ENCODE measurements around the gene NFE2L2.

The NFE2L2 gene

DNA sequence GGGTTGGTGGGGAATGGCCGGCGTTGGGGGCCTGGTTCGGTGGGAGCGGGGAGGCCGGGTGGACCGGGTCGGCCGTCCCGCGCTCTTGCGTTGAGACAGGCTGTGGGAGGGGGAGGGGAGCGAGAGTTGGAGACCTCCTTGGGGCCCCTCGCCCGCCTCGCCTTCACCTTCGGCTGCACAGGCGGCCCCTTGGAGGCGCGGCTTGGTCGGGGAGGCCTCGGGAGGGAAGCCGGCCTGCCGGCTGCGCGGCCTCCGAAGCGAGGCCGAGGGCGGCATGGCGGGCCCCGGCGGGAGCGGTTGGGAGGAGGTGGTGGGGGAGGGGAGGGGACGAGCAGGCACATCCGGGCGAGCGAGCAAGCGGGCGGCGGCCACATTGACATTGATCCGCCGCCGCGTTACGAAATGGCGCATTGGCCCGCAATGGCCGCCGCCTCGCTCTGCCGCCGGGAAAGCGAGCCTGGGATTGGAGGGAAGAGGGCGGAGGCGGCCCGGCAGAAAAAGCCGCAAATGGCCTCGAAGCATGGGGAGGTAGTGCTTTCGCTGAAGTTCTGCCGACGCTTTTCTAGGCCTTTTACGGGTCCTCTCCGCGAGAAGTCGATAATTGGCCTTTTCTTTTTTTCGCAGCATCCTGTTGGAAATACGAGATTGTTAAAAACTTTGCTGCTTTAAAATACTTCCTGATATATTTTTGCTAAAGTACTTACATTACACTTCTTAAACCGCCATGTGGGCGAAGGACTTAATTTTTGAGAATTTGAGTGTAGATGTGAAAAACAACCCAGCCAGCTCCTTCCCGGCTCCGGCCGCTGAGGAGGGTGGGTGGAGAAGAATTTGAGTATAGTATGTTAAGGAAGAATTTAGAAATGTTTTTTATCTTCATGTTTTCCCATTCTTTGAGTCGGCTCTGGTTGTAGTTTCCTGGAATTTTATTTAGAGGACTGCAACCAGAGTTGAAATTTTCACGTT is 51.4 kb downstream of the NFE2L2 start:
- H3K4me1 ChIP-seq (ENCODE audit: control insufficient read depth in 2 of 2, insufficient read depth in 1 of 2, low read depth in 1 of 2, low read length in 2 of 2): peaks cover 0 to 1% of the 10 kb centered on the region in 2 donors
- H2AFZ ChIP-seq (ENCODE audit: low read length): peak overlapping the region; percentile 88
- H3K23ac ChIP-seq (ENCODE audit: low read depth, low read length, poor library complexity): peak overlapping the region; percentile 80
- H3K9ac ChIP-seq (ENCODE audit: low read depth, low read length, poor library complexity): peak overlapping the region; percentile 97
- no peaks in the 10 kb centered on the region for H3K9me3 ChIP-seq (replicated peaks in 1 of 2; ENCODE audit: control insufficient read depth in 2 of 2, insufficient read depth in 1 of 2, low read depth in 1 of 2, low read length in 2 of 2)
- H3K79me1 ChIP-seq (ENCODE audit: low read depth, low read length): peaks cover 2% of the 10 kb centered on the region
- H2AK5ac ChIP-seq (ENCODE audit: low read depth, low read length): peak overlapping the region; percentile 83
- no peak overlapping the region for H4K8ac ChIP-seq (ENCODE audit: low read depth, low read length)
- H2BK120ac ChIP-seq (ENCODE audit: low read depth, low read length): no peak overlapping the region
- no peaks in the 10 kb centered on the region for H3K27me3 ChIP-seq (ENCODE audit: control insufficient read depth in 3 of 3, insufficient read depth in 3 of 3, low read depth in 1 of 3, low read length in 3 of 3)
- peak overlapping the region; percentile 69 to 85 for H3K4me3 ChIP-seq (ENCODE audit: low read length in 2 of 2)
- H2BK15ac ChIP-seq (ENCODE audit: low read length): no peak overlapping the region
- H3K18ac ChIP-seq (ENCODE audit: low read length): peak overlapping the region; percentile 99
- DNase-seq (ENCODE audit: low spot score): peak; percentile 87
- no peak overlapping the region for H4K91ac ChIP-seq (ENCODE audit: low read depth, low read length, poor library complexity)
- WGBS, 2 donors (ENCODE audit: extremely low coverage in 2 of 2, insufficient read length in 2 of 2, insufficient replicate concordance in 1 of 2): no CpG with 5 or more reads among the region's 74 CpGs
- peak overlapping the region; percentile 97 for H3K4ac ChIP-seq (ENCODE audit: low read length)
- peak overlapping the region; percentile 54 for H3K4me2 ChIP-seq (ENCODE audit: insufficient read depth, low read length, poor library complexity, severe bottlenecking)
- no peak overlapping the region for H2BK12ac ChIP-seq (ENCODE audit: low read length)
- peaks cover 11 to 47% of the 10 kb centered on the region in 2 donors for H3K36me3 ChIP-seq (replicated peaks in 1 of 2; ENCODE audit: control insufficient read depth in 2 of 2, insufficient read depth in 2 of 2, low read length in 2 of 2)
- no peak overlapping the region for H3K14ac ChIP-seq (ENCODE audit: low read length)
- H2BK5ac ChIP-seq (ENCODE audit: low read length): peak overlapping the region; percentile 88
- peak overlapping the region; percentile 97 for H3K27ac ChIP-seq (replicated peaks; ENCODE audit: low read length)

DNA sequence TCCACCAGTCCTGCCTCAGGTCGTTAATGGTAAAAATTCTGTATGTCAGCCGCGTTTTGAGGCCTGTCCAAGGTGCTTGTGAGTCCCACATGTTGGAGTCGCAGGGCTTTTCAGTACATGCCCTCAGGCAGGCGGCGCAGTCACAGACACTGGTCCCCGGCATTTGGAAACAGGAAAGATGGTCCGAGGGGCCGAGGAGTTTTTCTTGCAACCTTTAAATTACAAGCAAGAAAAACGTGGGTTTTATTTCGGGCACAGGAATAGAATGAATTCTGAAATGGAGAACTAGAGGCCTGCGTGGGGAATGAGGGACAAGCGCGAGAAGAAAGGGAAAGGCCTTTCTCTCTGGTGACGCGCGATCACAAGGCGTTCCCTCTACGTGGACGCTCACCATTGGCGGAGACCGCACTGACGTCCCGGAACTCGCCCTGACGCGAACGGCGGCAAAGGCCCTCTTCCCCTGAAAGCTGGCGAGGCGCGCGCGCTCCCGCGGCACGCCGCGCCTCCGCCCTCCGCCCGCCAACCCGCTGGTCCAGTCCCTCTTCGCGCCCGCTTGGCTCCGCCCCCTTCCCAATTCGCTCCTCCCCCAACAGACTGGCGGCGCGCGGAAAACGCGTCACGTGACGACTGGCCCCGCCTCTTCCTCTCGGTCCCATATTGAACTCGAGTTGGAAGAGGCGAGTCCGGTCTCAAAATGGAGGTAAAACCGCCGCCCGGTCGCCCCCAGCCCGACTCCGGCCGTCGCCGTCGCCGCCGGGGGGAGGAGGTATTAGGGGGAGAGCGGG is 52.2 kb downstream of the NFE2L2 start, which contains the start of gene HNRNPA3:
Gene HNRNPA3 (plus strand): TSS at position 689 of the 785 bp plus-strand sequence. CDS start 6 bp downstream, at position 695.
- Histone ChIP-seq H3K9ac (ENCODE audit: low read depth, low read length, poor library complexity) (peak within 1 kb of the TSS; percentile 97), H2BK15ac (ENCODE audit: low read length) (no peak within 1 kb of the TSS), H3K4me2 (ENCODE audit: insufficient read depth, low read length, poor library complexity, severe bottlenecking) (peak within 1 kb of the TSS; percentile 71), H3K36me3 (replicated peaks in 1 of 2; ENCODE audit: control insufficient read depth in 2 of 2, insufficient read depth in 2 of 2, low read length in 2 of 2) (peaks cover 6 to 38% of the 10 kb centered on the region in 2 donors), H3K27ac (replicated peaks; ENCODE audit: low read length) (peak within 1 kb of the TSS; percentile 97), H3K14ac (ENCODE audit: low read length) (no peak within 1 kb of the TSS), H2BK12ac (ENCODE audit: low read length) (no peak within 1 kb of the TSS), H3K18ac (ENCODE audit: low read length) (peak within 1 kb of the TSS; percentile 99), H3K4me3 (ENCODE audit: low read length in 2 of 2) (peak within 1 kb of the TSS; percentile 69 to 85), H2BK5ac (ENCODE audit: low read length) (peak within 1 kb of the TSS; percentile 88), H4K8ac (ENCODE audit: low read depth, low read length) (peak within 1 kb of the TSS; percentile 89), H2AK5ac (ENCODE audit: low read depth, low read length) (peak within 1 kb of the TSS; percentile 83), H4K91ac (ENCODE audit: low read depth, low read length, poor library complexity) (no peak within 1 kb of the TSS), H3K4me1 (ENCODE audit: control insufficient read depth in 2 of 2, insufficient read depth in 1 of 2, low read depth in 1 of 2, low read length in 2 of 2) (peaks cover 0 to 1% of the 10 kb centered on the region in 2 donors), H2BK120ac (ENCODE audit: low read depth, low read length) (no peak within 1 kb of the TSS), H2AFZ (ENCODE audit: low read length) (peak within 1 kb of the TSS; percentile 88), H3K9me3 (replicated peaks in 1 of 2; ENCODE audit: control insufficient read depth in 2 of 2, insufficient read depth in 1 of 2, low read depth in 1 of 2, low read length in 2 of 2) (no peaks in the 10 kb centered on the region), H3K79me1 (ENCODE audit: low read depth, low read length) (peaks cover under 1% of the 10 kb centered on the region), H3K27me3 (ENCODE audit: control insufficient read depth in 3 of 3, insufficient read depth in 3 of 3, low read depth in 1 of 3, low read length in 3 of 3) (no peaks in the 10 kb centered on the region), H3K23ac (ENCODE audit: low read depth, low read length, poor library complexity) (peak within 1 kb of the TSS; percentile 80), H3K4ac (ENCODE audit: low read length) (peak within 1 kb of the TSS; percentile 97)
- no CpG with 5 or more reads among the region's 74 CpGs for WGBS, 2 donors (ENCODE audit: extremely low coverage in 2 of 2, insufficient read length in 2 of 2, insufficient replicate concordance in 1 of 2)
- DNase-seq (ENCODE audit: low spot score): peak; percentile 99

DNA sequence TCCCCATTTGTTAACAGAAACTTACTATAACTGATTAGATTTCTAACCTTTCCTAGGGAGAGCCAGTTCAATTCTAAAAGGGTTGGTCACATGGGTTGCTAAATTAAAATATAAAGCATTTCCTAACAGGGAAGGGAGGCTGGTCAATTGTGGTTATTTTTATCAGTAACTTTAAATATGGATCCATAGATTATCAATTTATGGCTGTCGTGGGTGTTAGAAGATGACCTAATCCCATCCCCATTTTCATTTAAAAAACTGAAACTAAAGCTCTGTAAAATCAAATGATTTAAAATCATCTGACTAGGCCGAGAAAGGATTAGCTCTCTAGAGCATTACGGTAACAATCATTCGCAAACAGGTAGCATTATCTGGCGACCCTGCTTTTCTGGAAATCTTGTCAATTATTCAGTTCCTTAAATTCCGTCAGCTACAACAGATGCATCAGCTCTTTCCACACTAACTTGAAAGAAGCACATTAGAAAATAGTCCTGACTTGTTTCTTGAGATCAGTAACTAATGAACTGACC is 52.9 kb downstream of the NFE2L2 start:
- H3K79me1 ChIP-seq (ENCODE audit: low read depth, low read length): no peaks in the 10 kb centered on the region
- H2AFZ ChIP-seq (ENCODE audit: low read length): peak overlapping the region; percentile 59
- H3K27me3 ChIP-seq (ENCODE audit: control insufficient read depth in 3 of 3, insufficient read depth in 3 of 3, low read depth in 1 of 3, low read length in 3 of 3): no peaks in the 10 kb centered on the region
- no peak overlapping the region for H2BK15ac ChIP-seq (ENCODE audit: low read length)
- H3K4ac ChIP-seq (ENCODE audit: low read length): no peak overlapping the region
- H3K23ac ChIP-seq (ENCODE audit: low read depth, low read length, poor library complexity): no peak overlapping the region
- peak overlapping the region; percentile 69 to 81 for H3K4me3 ChIP-seq (ENCODE audit: low read length in 2 of 2)
- no peak overlapping the region for H2BK120ac ChIP-seq (ENCODE audit: low read depth, low read length)
- no peak overlapping the region for H2BK12ac ChIP-seq (ENCODE audit: low read length)
- no peak overlapping the region for H2BK5ac ChIP-seq (ENCODE audit: low read length)
- WGBS, 2 donors (ENCODE audit: extremely low coverage in 2 of 2, insufficient read length in 2 of 2, insufficient replicate concordance in 1 of 2): no CpG with 5 or more reads among the region's 6 CpGs
- no peak overlapping the region for H4K91ac ChIP-seq (ENCODE audit: low read depth, low read length, poor library complexity)
- H3K9ac ChIP-seq (ENCODE audit: low read depth, low read length, poor library complexity): no peak overlapping the region
- no peaks in the 10 kb centered on the region for H3K9me3 ChIP-seq (replicated peaks in 1 of 2; ENCODE audit: control insufficient read depth in 2 of 2, insufficient read depth in 1 of 2, low read depth in 1 of 2, low read length in 2 of 2)
- DNase-seq (ENCODE audit: low spot score): no peak
- H4K8ac ChIP-seq (ENCODE audit: low read depth, low read length): peak overlapping the region; percentile 89
- no peak overlapping the region for H2AK5ac ChIP-seq (ENCODE audit: low read depth, low read length)
- H3K18ac ChIP-seq (ENCODE audit: low read length): no peak overlapping the region
- H3K4me1 ChIP-seq (ENCODE audit: control insufficient read depth in 2 of 2, insufficient read depth in 1 of 2, low read depth in 1 of 2, low read length in 2 of 2): peaks cover 0 to 1% of the 10 kb centered on the region in 2 donors
- H3K14ac ChIP-seq (ENCODE audit: low read length): no peak overlapping the region
- H3K27ac ChIP-seq (replicated peaks; ENCODE audit: low read length): peak overlapping the region; percentile 87
- peak overlapping the region; percentile 71 for H3K4me2 ChIP-seq (ENCODE audit: insufficient read depth, low read length, poor library complexity, severe bottlenecking)
- H3K36me3 ChIP-seq (replicated peaks in 1 of 2; ENCODE audit: control insufficient read depth in 2 of 2, insufficient read depth in 2 of 2, low read length in 2 of 2): peaks cover 4 to 31% of the 10 kb centered on the region in 2 donors
